A673 (cell line): ENCODE results near the gene LRP1B.

ENCODE experiments used
- CTCF ChIP-seq: fragments of 300-800, 200-600 bp; sonication (generic); conservative IDR thresholded peaks from 2 replicates; pipeline ENCODE4 v1.5.1; 2017; ENCODE audit warnings: low read depth, mild to moderate bottlenecking, antibody characterized with exemption, low read length, moderate library complexity, mixed read lengths
- EZH2 ChIP-seq: fragments of 200-600 bp; sonication (generic); IDR thresholded peaks from 2 replicates; pipeline ENCODE4 v1.6.1; 2017; ENCODE audit warnings: borderline replicate concordance, low read depth, mild to moderate bottlenecking, mixed read lengths, antibody characterized with exemption, low read length; ENCODE audit not compliant: poor library complexity, severe bottlenecking

- TF ChIP-seq CTCF: no peak
- TF ChIP-seq EZH2: no peak
These were observed 1482.4 kb downstream of the LRP1B start for GRCh38 chr2:140648393-140648792.
